ENCODE results near the gene FKBP4.
A peak's percentile ranks its signal among the peaks of the same experiment; 100 is the strongest.
"Not testable (repeated sequence)": the region's sequence is repeated elsewhere in the genome, so short reads cannot be mapped to it uniquely, and the experiment has no call there.

Gene FKBP4

GRCh38 chr12:2769866-2770533, 24.8 kb upstream of the FKBP4 start:
- Histone ChIP-seq H3K4me3 (ENCODE audit: severe bottlenecking) (no peak overlapping the region), H3K36me3 (ENCODE audit: low read depth) (no peaks in the 10 kb centered on the region), H3K4me1 (ENCODE audit: insufficient read depth, poor library complexity, severe bottlenecking) (no peaks in the 10 kb centered on the region), H3K9me3 (ENCODE audit: severe bottlenecking) (no peaks in the 10 kb centered on the region), H3K27me3 (ENCODE audit: insufficient read depth, poor library complexity, severe bottlenecking) (peaks cover 23% of the 10 kb centered on the region), H3K27ac (ENCODE audit: poor library complexity, severe bottlenecking) (no peak overlapping the region)
- DNase-seq (ENCODE audit: low spot score): no peak
- no peak for TF ChIP-seq CTCF (IDR thresholded peaks at IDR 0.05; ENCODE audit: poor library complexity, severe bottlenecking)
- ATAC-seq (ENCODE audit: low read depth): no peak

DNA sequence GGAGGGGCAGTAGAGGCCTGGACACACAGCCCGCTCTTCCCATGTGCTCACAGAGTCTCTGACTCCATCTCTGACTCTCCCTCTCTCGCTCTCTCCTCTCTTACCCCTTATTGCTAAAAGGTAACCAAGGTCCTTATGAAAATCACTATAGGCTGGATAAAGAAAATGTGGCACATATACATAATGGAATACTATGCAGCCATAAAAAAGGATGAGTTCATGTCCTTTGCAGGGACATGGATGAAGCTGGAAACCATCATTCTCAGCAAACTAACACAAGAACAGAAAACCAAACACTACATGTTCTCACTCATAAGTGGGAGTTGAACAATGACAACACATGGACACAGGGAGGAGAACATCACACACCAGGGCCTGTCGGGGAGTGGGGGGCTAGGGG, 24.2 kb upstream of the FKBP4 start:
- not testable (repeated sequence) for H3K27ac ChIP-seq (ENCODE audit: poor library complexity, severe bottlenecking)

GRCh38 chr12:2772370-2772769, 22.4 kb upstream of the FKBP4 start:
- Histone ChIP-seq H3K27me3 (ENCODE audit: insufficient read depth, poor library complexity, severe bottlenecking) (peaks cover 16% of the 10 kb centered on the region), H3K9me3 (ENCODE audit: severe bottlenecking) (no peaks in the 10 kb centered on the region), H3K27ac (ENCODE audit: poor library complexity, severe bottlenecking) (no peak overlapping the region), H3K4me3 (ENCODE audit: severe bottlenecking) (no peak overlapping the region), H3K4me1 (ENCODE audit: insufficient read depth, poor library complexity, severe bottlenecking) (no peaks in the 10 kb centered on the region), H3K36me3 (ENCODE audit: low read depth) (no peaks in the 10 kb centered on the region)
- no peak for DNase-seq (ENCODE audit: low spot score)
- no peak for TF ChIP-seq CTCF (IDR thresholded peaks at IDR 0.05; ENCODE audit: poor library complexity, severe bottlenecking)
- no peak for ATAC-seq (ENCODE audit: low read depth)

More for the DNA sequence above, 24.2 kb upstream of the FKBP4 start:
- H3K36me3 ChIP-seq (ENCODE audit: low read depth); H3K9me3 ChIP-seq (ENCODE audit: severe bottlenecking); H3K4me3 ChIP-seq (ENCODE audit: severe bottlenecking); ATAC-seq (ENCODE audit: low read depth); H3K4me1 ChIP-seq (ENCODE audit: insufficient read depth, poor library complexity, severe bottlenecking); DNase-seq (ENCODE audit: low spot score): not testable (repeated sequence)
- peaks cover 20% of the 10 kb centered on the region for H3K27me3 ChIP-seq (ENCODE audit: insufficient read depth, poor library complexity, severe bottlenecking)

DNA sequence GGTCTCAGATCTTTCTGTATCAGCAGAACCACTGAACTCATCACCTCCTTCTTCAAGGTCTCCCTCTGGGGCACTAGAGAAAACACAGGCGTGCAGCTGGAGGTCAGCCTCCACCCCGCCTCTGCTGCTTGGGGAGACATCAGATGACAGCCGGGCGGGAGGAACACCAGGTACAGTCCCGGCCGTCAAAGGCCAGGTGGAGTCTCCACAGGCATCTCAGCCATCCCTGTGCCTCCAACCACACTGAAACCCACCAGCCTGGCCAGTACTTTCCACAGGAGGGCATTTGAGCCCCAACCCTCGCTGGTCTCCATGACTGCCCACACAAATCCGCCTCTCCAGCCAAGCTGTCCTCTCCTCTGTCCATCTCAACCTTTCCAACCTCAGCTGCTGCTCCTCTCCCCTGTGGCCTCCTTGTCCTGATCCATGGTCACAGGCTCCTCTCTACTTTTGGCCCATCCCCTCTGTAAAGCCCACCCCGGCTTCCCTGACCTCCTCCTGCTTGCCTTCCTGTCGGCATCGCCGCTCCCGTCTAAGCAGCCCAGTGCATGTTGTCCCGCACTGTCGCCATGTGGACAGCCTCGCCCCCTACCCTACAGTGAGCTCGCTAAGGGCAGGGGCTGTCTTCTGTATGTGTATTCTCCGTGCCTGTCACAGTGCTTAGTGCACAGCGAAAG, 21.4 kb upstream of the FKBP4 start:
- Histone ChIP-seq H3K9me3 (ENCODE audit: severe bottlenecking) (no peaks in the 10 kb centered on the region), H3K36me3 (ENCODE audit: low read depth) (no peaks in the 10 kb centered on the region), H3K27me3 (ENCODE audit: insufficient read depth, poor library complexity, severe bottlenecking) (peaks cover 16% of the 10 kb centered on the region), H3K4me1 (ENCODE audit: insufficient read depth, poor library complexity, severe bottlenecking) (no peaks in the 10 kb centered on the region), H3K4me3 (ENCODE audit: severe bottlenecking) (no peak overlapping the region), H3K27ac (ENCODE audit: poor library complexity, severe bottlenecking) (no peak overlapping the region)
- TF ChIP-seq CTCF (IDR thresholded peaks at IDR 0.05; ENCODE audit: poor library complexity, severe bottlenecking): no peak
- ATAC-seq (ENCODE audit: low read depth) (no peak), DNase-seq (ENCODE audit: low spot score) (peak; percentile 68)

GRCh38 chr12:2775431-2775830, 19.3 kb upstream of the FKBP4 start:
- ATAC-seq (ENCODE audit: low read depth): no peak; the same call in 2 of the 3 replicates
- H3K36me3 ChIP-seq (ENCODE audit: low read depth): no peaks in the 10 kb centered on the region

More at GRCh38 chr12:2775431-2775830, 19.3 kb upstream of the FKBP4 start:
- H3K27me3 ChIP-seq (ENCODE audit: insufficient read depth, poor library complexity, severe bottlenecking): peaks cover 27% of the 10 kb centered on the region
- no peak for DNase-seq (ENCODE audit: low spot score)
- no peak overlapping the region for H3K4me3 ChIP-seq (ENCODE audit: severe bottlenecking)
- no peaks in the 10 kb centered on the region for H3K4me1 ChIP-seq (ENCODE audit: insufficient read depth, poor library complexity, severe bottlenecking)
- H3K9me3 ChIP-seq (ENCODE audit: severe bottlenecking): no peaks in the 10 kb centered on the region
- TF ChIP-seq CTCF (IDR thresholded peaks at IDR 0.05; ENCODE audit: poor library complexity, severe bottlenecking): no peak
- H3K27ac ChIP-seq (ENCODE audit: poor library complexity, severe bottlenecking): no peak overlapping the region

Measured in RWPE2 (cell line).